ENCODE data around the gene PDE3A. TPM values are rescaled to one million over a fixed set of nuclear protein-coding genes. Genes with fewer than 3 reads are reported as not detected.
A peak's percentile ranks its signal among the peaks of the same experiment; 100 is the strongest.

PDE3A gene
- total RNA-seq, 1 experiment from 2014 or later, result 0.12 TPM

DNA sequence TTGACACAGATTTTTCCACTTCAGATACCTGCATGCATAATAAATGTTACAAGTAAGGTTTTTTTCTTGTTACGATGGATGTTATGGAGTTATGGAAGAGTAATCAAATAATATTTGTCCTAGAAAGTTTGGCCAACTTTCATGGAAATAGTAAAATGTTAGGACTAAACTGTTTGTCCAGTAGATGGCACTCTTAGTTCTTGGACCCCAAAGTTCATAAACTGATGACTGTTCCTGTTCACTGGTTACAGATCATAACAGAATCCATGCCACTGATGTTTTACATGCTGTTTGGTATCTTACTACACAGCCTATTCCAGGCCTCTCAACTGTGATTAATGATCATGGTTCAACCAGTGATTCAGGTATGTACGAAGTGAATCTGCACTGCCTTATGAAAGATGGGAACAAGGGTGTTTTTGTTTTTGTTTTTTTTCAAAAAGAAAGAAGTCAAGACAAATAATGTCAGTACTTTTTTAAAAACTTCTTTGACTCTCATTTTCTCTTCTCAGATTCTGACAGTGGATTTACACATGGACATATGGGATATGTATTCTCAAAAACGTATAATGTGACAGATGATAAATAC is 278.0 kb downstream of the PDE3A start:
- Histone ChIP-seq H4K20me1 (ENCODE audit: insufficient read depth) (no peaks in the 10 kb centered on the region), H3K27ac (ENCODE audit: low read depth, low read length) (no peak overlapping the region), H3K9me2 (ENCODE audit: insufficient read depth) (no peaks in the 10 kb centered on the region), H3K4me2 (ENCODE audit: low read length) (no peak overlapping the region), H3K4me1 (ENCODE audit: control insufficient read depth in 1 of 2, insufficient read depth in 2 of 2, low read length in 2 of 2) (no peaks in the 10 kb centered on the region), H3K79me2 (ENCODE audit: insufficient read depth, low read length) (no peaks in the 10 kb centered on the region), H2AFZ (ENCODE audit: low read depth, low read length, poor library complexity, severe bottlenecking) (no peak overlapping the region), H3K27me3 (ENCODE audit: insufficient read depth, low read length) (no peaks in the 10 kb centered on the region), H3K9me3 (ENCODE audit: control insufficient read depth in 1 of 2, insufficient read depth in 1 of 2, low read depth in 1 of 2, low read length in 2 of 2) (no peaks in the 10 kb centered on the region), H3K4me3 (replicated peaks in 1 of 2; ENCODE audit: low read depth in 1 of 2, low read length in 2 of 2) (no peak overlapping the region), H3K36me3 (ENCODE audit: control insufficient read depth in 1 of 2, insufficient read depth in 2 of 2, low read length in 2 of 2) (no peaks in the 10 kb centered on the region), H3K9ac (ENCODE audit: low read length) (no peak overlapping the region)
- CTCF ChIA-PET, result no interaction called here
- POLR2A ChIA-PET, result no interaction called here
- RAD21 ChIA-PET (ENCODE audit: low non-redundant PET in 1 of 2, low total read pairs in 2 of 2, uncharacterized antibody in 2 of 2, unreplicated experiment in 2 of 2), result no interaction called here
- DNase-seq (ENCODE audit: low read depth, low spot score) (peak; percentile 53), ATAC-seq (peak; percentile 86)
- intact Hi-C loops (cut with micrococcal nuclease), result loop anchor here (1.0 to 2.0 kb wide), 3 partner anchors 152 to 524 kb away; no protein-coding TSS in a partner anchor
- BruUV-seq (replicated peaks), result no TSS peak
- TF ChIP-seq, protein P1, sequence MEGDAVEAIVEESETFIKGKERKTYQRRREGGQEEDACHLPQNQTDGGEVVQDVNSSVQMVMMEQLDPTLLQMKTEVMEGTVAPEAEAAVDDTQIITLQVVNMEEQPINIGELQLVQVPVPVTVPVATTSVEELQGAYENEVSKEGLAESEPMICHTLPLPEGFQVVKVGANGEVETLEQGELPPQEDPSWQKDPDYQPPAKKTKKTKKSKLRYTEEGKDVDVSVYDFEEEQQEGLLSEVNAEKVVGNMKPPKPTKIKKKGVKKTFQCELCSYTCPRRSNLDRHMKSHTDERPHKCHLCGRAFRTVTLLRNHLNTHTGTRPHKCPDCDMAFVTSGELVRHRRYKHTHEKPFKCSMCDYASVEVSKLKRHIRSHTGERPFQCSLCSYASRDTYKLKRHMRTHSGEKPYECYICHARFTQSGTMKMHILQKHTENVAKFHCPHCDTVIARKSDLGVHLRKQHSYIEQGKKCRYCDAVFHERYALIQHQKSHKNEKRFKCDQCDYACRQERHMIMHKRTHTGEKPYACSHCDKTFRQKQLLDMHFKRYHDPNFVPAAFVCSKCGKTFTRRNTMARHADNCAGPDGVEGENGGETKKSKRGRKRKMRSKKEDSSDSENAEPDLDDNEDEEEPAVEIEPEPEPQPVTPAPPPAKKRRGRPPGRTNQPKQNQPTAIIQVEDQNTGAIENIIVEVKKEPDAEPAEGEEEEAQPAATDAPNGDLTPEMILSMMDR (IDR thresholded peaks at IDR 0.05 in 2 of 3, conservative IDR thresholded peaks at IDR 0.05 in 1 of 3; ENCODE audit: borderline replicate concordance in 1 of 3, insufficient read depth in 1 of 3, low read depth in 2 of 3, low read length in 2 of 3), result peak; percentile 48 to 76 (median 57); a peak in 5 of 6 replicates
- TF ChIP-seq, protein P2, sequence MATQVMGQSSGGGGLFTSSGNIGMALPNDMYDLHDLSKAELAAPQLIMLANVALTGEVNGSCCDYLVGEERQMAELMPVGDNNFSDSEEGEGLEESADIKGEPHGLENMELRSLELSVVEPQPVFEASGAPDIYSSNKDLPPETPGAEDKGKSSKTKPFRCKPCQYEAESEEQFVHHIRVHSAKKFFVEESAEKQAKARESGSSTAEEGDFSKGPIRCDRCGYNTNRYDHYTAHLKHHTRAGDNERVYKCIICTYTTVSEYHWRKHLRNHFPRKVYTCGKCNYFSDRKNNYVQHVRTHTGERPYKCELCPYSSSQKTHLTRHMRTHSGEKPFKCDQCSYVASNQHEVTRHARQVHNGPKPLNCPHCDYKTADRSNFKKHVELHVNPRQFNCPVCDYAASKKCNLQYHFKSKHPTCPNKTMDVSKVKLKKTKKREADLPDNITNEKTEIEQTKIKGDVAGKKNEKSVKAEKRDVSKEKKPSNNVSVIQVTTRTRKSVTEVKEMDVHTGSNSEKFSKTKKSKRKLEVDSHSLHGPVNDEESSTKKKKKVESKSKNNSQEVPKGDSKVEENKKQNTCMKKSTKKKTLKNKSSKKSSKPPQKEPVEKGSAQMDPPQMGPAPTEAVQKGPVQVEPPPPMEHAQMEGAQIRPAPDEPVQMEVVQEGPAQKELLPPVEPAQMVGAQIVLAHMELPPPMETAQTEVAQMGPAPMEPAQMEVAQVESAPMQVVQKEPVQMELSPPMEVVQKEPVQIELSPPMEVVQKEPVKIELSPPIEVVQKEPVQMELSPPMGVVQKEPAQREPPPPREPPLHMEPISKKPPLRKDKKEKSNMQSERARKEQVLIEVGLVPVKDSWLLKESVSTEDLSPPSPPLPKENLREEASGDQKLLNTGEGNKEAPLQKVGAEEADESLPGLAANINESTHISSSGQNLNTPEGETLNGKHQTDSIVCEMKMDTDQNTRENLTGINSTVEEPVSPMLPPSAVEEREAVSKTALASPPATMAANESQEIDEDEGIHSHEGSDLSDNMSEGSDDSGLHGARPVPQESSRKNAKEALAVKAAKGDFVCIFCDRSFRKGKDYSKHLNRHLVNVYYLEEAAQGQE (IDR thresholded peaks at IDR 0.05; ENCODE audit: low read depth), result no peak
- peak; percentile 15; the same call in 1 of the 2 replicates for TF ChIP-seq JUND (IDR thresholded peaks at IDR 0.05)
- peak; percentile 83 for TF ChIP-seq RAD21 (IDR thresholded peaks at IDR 0.05; ENCODE audit: low read depth)

All from HCT116 (cell line).